HFFc6 (cell line): ENCODE measurements around the gene NR6A1. TPM values are rescaled to one million over a fixed set of nuclear protein-coding genes. Genes with fewer than 3 reads are reported as not detected.
A peak's percentile ranks its signal among the peaks of the same experiment; 100 is the strongest.

Experiments used
- DNase-seq: peaks from one replicate; pipeline ENCODE4 v3.0.0-alpha.2; 2018
- H3K27ac Mint-ChIP-seq: 2 replicates; pipeline ENCODE4 v1.8.0; 2020; ENCODE audit warnings: mild to moderate bottlenecking, mixed read lengths
- H3K27me3 Mint-ChIP-seq: 2 replicates; pipeline ENCODE4 v1.8.0; 2021; ENCODE audit warnings: mild to moderate bottlenecking, moderate library complexity, mixed read lengths; ENCODE audit not compliant: insufficient read depth
- H3K36me3 Mint-ChIP-seq: 2 replicates; pipeline ENCODE4 v1.8.0; 2021; ENCODE audit warnings: low read depth, mixed read lengths
- H3K4me1 Mint-ChIP-seq: 2 replicates; pipeline ENCODE4 v1.8.0; 2020; ENCODE audit warnings: low read depth, mixed read lengths
- H3K4me3 Mint-ChIP-seq: 2 replicates; pipeline ENCODE4 v1.8.0; 2020; ENCODE audit warnings: mild to moderate bottlenecking, moderate library complexity, mixed read lengths
- H3K9me3 Mint-ChIP-seq: 2 replicates; pipeline ENCODE4 v1.8.0; 2020; ENCODE audit warnings: mild to moderate bottlenecking, mixed read lengths
- CTCF ChIP-seq: fragments of 200-600 bp; sonication (generic); IDR thresholded peaks from 2 replicates; pipeline ENCODE4 v1.5.0; 2021; ENCODE audit warnings: antibody characterized with exemption, mild to moderate bottlenecking
- total RNA-seq, 6 experiments: library from RNA; stranded (reverse); fragmentation: NEBNext Ultra II Directional; extraction: Animal tissue kit (Norgen Biotek cat#: 25700); gene quantifications; 2 replicates in 1 of 6; 3 replicates in 5 of 6; pipeline ENCODE4 v1.2.3, GENCODE V29; 2021

Gene NR6A1
- total RNA-seq, 6 experiments from 2014 or later: 0.05 to 0.26 (median 0.13) TPM

GRCh38 chr9:124686918-124687317 is 84.2 kb downstream of the NR6A1 start:
- peaks cover 1% of the 10 kb centered on the region; the same call in 1 of the 2 replicates for H3K27me3 Mint-ChIP-seq
- peaks cover 39% of the 10 kb centered on the region for H3K4me1 Mint-ChIP-seq
- H3K9me3 Mint-ChIP-seq: no peaks in the 10 kb centered on the region
- H3K4me3 Mint-ChIP-seq: no peak overlapping the region
- H3K36me3 Mint-ChIP-seq: peaks cover 34% of the 10 kb centered on the region
- DNase-seq: no peak
- TF ChIP-seq CTCF: no peak
- no peak overlapping the region for H3K27ac Mint-ChIP-seq

- H3K4me3 Mint-ChIP-seq: no peak overlapping the region
- no peak overlapping the region for H3K27ac Mint-ChIP-seq
- TF ChIP-seq CTCF: no peak
- peaks cover 1% of the 10 kb centered on the region; the same call in 1 of the 2 replicates for H3K27me3 Mint-ChIP-seq
- H3K9me3 Mint-ChIP-seq: no peaks in the 10 kb centered on the region
- peaks cover 29% of the 10 kb centered on the region for H3K4me1 Mint-ChIP-seq
- H3K36me3 Mint-ChIP-seq: peaks cover 30% of the 10 kb centered on the region
- DNase-seq: no peak
These were observed 85.9 kb downstream of the NR6A1 start for GRCh38 chr9:124685217-124685616.

GRCh38 chr9:124684169-124684568 is 86.9 kb downstream of the NR6A1 start:
- Mint-ChIP-seq H3K9me3 (no peaks in the 10 kb centered on the region), H3K4me3 (no peak overlapping the region), H3K36me3 (peaks cover 25% of the 10 kb centered on the region), H3K27me3 (peaks cover 1% of the 10 kb centered on the region; the same call in 1 of the 2 replicates), H3K4me1 (peaks cover 18% of the 10 kb centered on the region), H3K27ac (no peak overlapping the region)
- no peak for TF ChIP-seq CTCF
- DNase-seq: no peak

- H3K27ac Mint-ChIP-seq: peak overlapping the region; percentile 40; the same call in 1 of the 2 replicates
- no peak overlapping the region for H3K4me3 Mint-ChIP-seq
- H3K4me1 Mint-ChIP-seq: peaks cover 11% of the 10 kb centered on the region
- H3K27me3 Mint-ChIP-seq: peaks cover 1% of the 10 kb centered on the region; the same call in 1 of the 2 replicates
- DNase-seq: no peak
- peaks cover 19% of the 10 kb centered on the region for H3K36me3 Mint-ChIP-seq
- H3K9me3 Mint-ChIP-seq: no peaks in the 10 kb centered on the region
- no peak for TF ChIP-seq CTCF
These were observed 88.1 kb downstream of the NR6A1 start for GRCh38 chr9:124683043-124683442.

- no peak overlapping the region for H3K4me3 Mint-ChIP-seq
- H3K36me3 Mint-ChIP-seq: peaks cover 15% of the 10 kb centered on the region
- H3K27me3 Mint-ChIP-seq: peaks cover 1% of the 10 kb centered on the region; the same call in 1 of the 2 replicates
- TF ChIP-seq CTCF: no peak
- no peak overlapping the region for H3K27ac Mint-ChIP-seq
- H3K4me1 Mint-ChIP-seq: peaks cover 23% of the 10 kb centered on the region
- DNase-seq: no peak
- H3K9me3 Mint-ChIP-seq: no peaks in the 10 kb centered on the region
These were observed 90.3 kb downstream of the NR6A1 start for GRCh38 chr9:124680714-124681390.
